Measurements from ENCODE around the gene KCNJ12. TPM values are rescaled to one million over a fixed set of nuclear protein-coding genes. Genes with fewer than 3 reads are reported as not detected.

KCNJ12 gene
- total RNA-seq, 1 experiment from 2014 or later = 5.8 TPM

GRCh38 chr17:21389394-21389793, 13.2 kb downstream of the KCNJ12 start (continued):
- no peak for TF ChIP-seq EZH2 (IDR thresholded peaks at IDR 0.05)
- TF ChIP-seq EZH2phosphoT487 (IDR thresholded peaks at IDR 0.05; ENCODE audit: borderline replicate concordance) = no peak
- no peak for TF ChIP-seq FOSL1 (IDR thresholded peaks at IDR 0.05; ENCODE audit: low read depth)

GRCh38 chr17:21390294-21390693, 14.1 kb downstream of the KCNJ12 start:
- DNase-seq (ENCODE audit: low read depth, low spot score) (no peak), ATAC-seq (no peak)
- no peak overlapping the region for H3K4me3 ChIP-seq (replicated peaks in 1 of 2; ENCODE audit: low read depth in 1 of 2, low read length in 2 of 2)
- intact Hi-C loops (cut with micrococcal nuclease) = no loop called here
- TF ChIP-seq RAD21 (IDR thresholded peaks at IDR 0.05; ENCODE audit: low read depth) = no peak
- TF ChIP-seq SIN3A (IDR thresholded peaks at IDR 0.05; ENCODE audit: low read depth) = no peak
- no peak for TF ChIP-seq POLR2A (IDR thresholded peaks at IDR 0.05; ENCODE audit: borderline replicate concordance, extremely low read depth, insufficient read depth, insufficient read length)
- TF ChIP-seq ATF3 (IDR thresholded peaks at IDR 0.05) = no peak
- no peak for TF ChIP-seq FOSL1 (IDR thresholded peaks at IDR 0.05; ENCODE audit: low read depth)
- TF ChIP-seq CTCF (IDR thresholded peaks at IDR 0.05 in 2 of 3, conservative IDR thresholded peaks at IDR 0.05 in 1 of 3; ENCODE audit: borderline replicate concordance in 1 of 3, insufficient read depth in 1 of 3, low read depth in 2 of 3, low read length in 2 of 3) = no peak
- TF ChIP-seq SP1 (IDR thresholded peaks at IDR 0.05; ENCODE audit: low read depth) = no peak
- TF ChIP-seq CEBPB (IDR thresholded peaks at IDR 0.05; ENCODE audit: low read depth) = no peak
- TF ChIP-seq ELF1 (IDR thresholded peaks at IDR 0.05; ENCODE audit: borderline replicate concordance, low read depth) = no peak
- no peak for TF ChIP-seq CBX3 (IDR thresholded peaks at IDR 0.05; ENCODE audit: low read depth)
- TF ChIP-seq YY1 (IDR thresholded peaks at IDR 0.05; ENCODE audit: extremely low read depth, insufficient replicate concordance, low read depth, low read length) = no peak
- no peak for TF ChIP-seq POLR2AphosphoS5 (IDR thresholded peaks at IDR 0.05; ENCODE audit: low read depth, low read length)
- TF ChIP-seq EGR1 (IDR thresholded peaks at IDR 0.05; ENCODE audit: low read depth) = no peak
- no peak for TF ChIP-seq ZNF274 (IDR thresholded peaks at IDR 0.05; ENCODE audit: low read depth, low read length)
- TF ChIP-seq EZH2phosphoT487 (IDR thresholded peaks at IDR 0.05; ENCODE audit: borderline replicate concordance) = no peak
- ChIA-PET CTCF (no interaction called here), POLR2A (no interaction called here), RAD21 (ENCODE audit: low non-redundant PET in 1 of 2, low total read pairs in 2 of 2, uncharacterized antibody in 2 of 2, unreplicated experiment in 2 of 2) (no interaction called here)
- no peak overlapping the region for H3K9ac ChIP-seq (ENCODE audit: low read length)
- no peak overlapping the region for H3K4me2 ChIP-seq (ENCODE audit: low read length)
- H3K79me2 ChIP-seq (ENCODE audit: insufficient read depth, low read length) = no peaks in the 10 kb centered on the region
- H3K36me3 ChIP-seq (ENCODE audit: control insufficient read depth in 1 of 2, insufficient read depth in 2 of 2, low read length in 2 of 2) = no peaks in the 10 kb centered on the region
- H3K27me3 ChIP-seq (ENCODE audit: insufficient read depth, low read length) = no peaks in the 10 kb centered on the region
- no peaks in the 10 kb centered on the region for H3K9me2 ChIP-seq (ENCODE audit: insufficient read depth)
- no peak overlapping the region for H2AFZ ChIP-seq (ENCODE audit: low read depth, low read length, poor library complexity, severe bottlenecking)
- no peak overlapping the region for H3K27ac ChIP-seq (ENCODE audit: low read depth, low read length)
- H3K9me3 ChIP-seq (ENCODE audit: control insufficient read depth in 1 of 2, insufficient read depth in 1 of 2, low read depth in 1 of 2, low read length in 2 of 2) = no peaks in the 10 kb centered on the region
- no peaks in the 10 kb centered on the region for H4K20me1 ChIP-seq (ENCODE audit: insufficient read depth)
- BruUV-seq (replicated peaks) = no TSS peak
- H3K4me1 ChIP-seq (ENCODE audit: control insufficient read depth in 1 of 2, insufficient read depth in 2 of 2, low read length in 2 of 2) = peaks cover 0 to 6% of the 10 kb centered on the region in 2 experiments; a peak in 1 of 4 replicates

Data from HCT116 (cell line).